KMS-11 (cell line): Measurements from ENCODE around the gene CCDC88A.

Experiments
- H2AFZ ChIP-seq: fragments of 200-600 bp; sonication (generic); 2 replicates; pipeline ENCODE4 v1.6.1; 2016; ENCODE audit warnings: antibody characterized with exemption, mixed run types, low read depth
- H3K27ac ChIP-seq: fragments of 200-600 bp; sonication (generic); 2 replicates; pipeline ENCODE4 v1.6.1; 2016; ENCODE audit warnings: mild to moderate bottlenecking, mixed run types
- H3K27me3 ChIP-seq: fragments of 200-600 bp; sonication (generic); 2 replicates; pipeline ENCODE4 v1.6.1; 2017; ENCODE audit warnings: mild to moderate bottlenecking, low read depth, mixed run types, moderate library complexity; ENCODE audit not compliant: insufficient read depth
- H3K36me3 ChIP-seq: fragments of 200-600 bp; sonication (generic); 2 replicates; pipeline ENCODE4 v1.6.1; 2017; ENCODE audit warnings: mild to moderate bottlenecking, mixed run types; ENCODE audit not compliant: insufficient read depth
- H3K4me1 ChIP-seq: fragments of 200-600 bp; sonication (generic); 2 replicates; pipeline ENCODE4 v1.6.1; 2016; ENCODE audit warnings: mild to moderate bottlenecking, low read depth, mixed run types; ENCODE audit not compliant: poor library complexity, severe bottlenecking
- H3K4me2 ChIP-seq: fragments of 200-600 bp; sonication (generic); 2 replicates; pipeline ENCODE4 v1.7.0; 2016; ENCODE audit warnings: mild to moderate bottlenecking, mixed run types
- H3K4me3 ChIP-seq: fragments of 200-600 bp; sonication (generic); IDR thresholded peaks from 2 replicates; pipeline ENCODE4 v1.6.1; 2017; ENCODE audit warnings: low read depth, low read length, mixed read lengths; ENCODE audit not compliant: insufficient read depth
- H3K79me2 ChIP-seq: fragments of 200-600 bp; sonication (generic); 2 replicates; pipeline ENCODE4 v1.6.1; 2016; ENCODE audit warnings: low read depth, mixed run types; ENCODE audit not compliant: insufficient read depth
- H3K9ac ChIP-seq: fragments of 200-600 bp; sonication (generic); 2 replicates; pipeline ENCODE4 v1.6.1; 2016; ENCODE audit warnings: mild to moderate bottlenecking, mixed run types
- H4K20me1 ChIP-seq: fragments of 200-600 bp; sonication (generic); 2 replicates; pipeline ENCODE4 v1.6.1; 2016; ENCODE audit warnings: mild to moderate bottlenecking, mixed run types; ENCODE audit not compliant: insufficient read depth
- CTCF ChIP-seq: fragments of 200-600 bp; sonication (generic); conservative IDR thresholded peaks from 2 replicates; pipeline ENCODE4 v1.6.1; 2017; ENCODE audit warnings: low read depth, mild to moderate bottlenecking, antibody characterized with exemption, low read length, moderate library complexity, mixed read lengths

The CCDC88A gene

DNA sequence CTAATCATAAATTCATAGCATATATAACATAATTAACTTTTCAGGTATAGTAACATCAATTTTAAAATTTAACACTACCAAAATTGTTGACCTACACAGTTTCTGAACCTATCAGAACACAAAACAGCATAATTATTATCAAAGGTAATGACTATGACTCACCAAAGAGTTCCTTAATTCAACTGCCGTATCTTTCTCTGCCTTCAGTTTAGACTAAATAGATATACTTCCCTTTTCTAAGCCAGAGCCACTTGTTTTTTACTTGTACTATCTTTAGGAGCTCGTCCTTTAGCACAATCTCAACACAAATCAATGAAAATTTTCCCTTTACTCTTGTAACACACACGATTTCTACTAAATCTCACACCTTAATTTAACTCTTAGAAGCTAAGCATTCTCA lies 54.4 kb downstream of the CCDC88A start:
- no peak overlapping the region for H3K4me3 ChIP-seq
- no peak overlapping the region for H3K27ac ChIP-seq
- no peak overlapping the region for H2AFZ ChIP-seq
- no peak overlapping the region for H3K9ac ChIP-seq
- no peak for TF ChIP-seq CTCF
- no peaks in the 10 kb centered on the region for H3K79me2 ChIP-seq
- H4K20me1 ChIP-seq, result no peaks in the 10 kb centered on the region
- H3K27me3 ChIP-seq, result no peaks in the 10 kb centered on the region
- H3K36me3 ChIP-seq, result no peaks in the 10 kb centered on the region
- no peak overlapping the region for H3K4me2 ChIP-seq
- H3K4me1 ChIP-seq, result peaks cover 20% of the 10 kb centered on the region

DNA sequence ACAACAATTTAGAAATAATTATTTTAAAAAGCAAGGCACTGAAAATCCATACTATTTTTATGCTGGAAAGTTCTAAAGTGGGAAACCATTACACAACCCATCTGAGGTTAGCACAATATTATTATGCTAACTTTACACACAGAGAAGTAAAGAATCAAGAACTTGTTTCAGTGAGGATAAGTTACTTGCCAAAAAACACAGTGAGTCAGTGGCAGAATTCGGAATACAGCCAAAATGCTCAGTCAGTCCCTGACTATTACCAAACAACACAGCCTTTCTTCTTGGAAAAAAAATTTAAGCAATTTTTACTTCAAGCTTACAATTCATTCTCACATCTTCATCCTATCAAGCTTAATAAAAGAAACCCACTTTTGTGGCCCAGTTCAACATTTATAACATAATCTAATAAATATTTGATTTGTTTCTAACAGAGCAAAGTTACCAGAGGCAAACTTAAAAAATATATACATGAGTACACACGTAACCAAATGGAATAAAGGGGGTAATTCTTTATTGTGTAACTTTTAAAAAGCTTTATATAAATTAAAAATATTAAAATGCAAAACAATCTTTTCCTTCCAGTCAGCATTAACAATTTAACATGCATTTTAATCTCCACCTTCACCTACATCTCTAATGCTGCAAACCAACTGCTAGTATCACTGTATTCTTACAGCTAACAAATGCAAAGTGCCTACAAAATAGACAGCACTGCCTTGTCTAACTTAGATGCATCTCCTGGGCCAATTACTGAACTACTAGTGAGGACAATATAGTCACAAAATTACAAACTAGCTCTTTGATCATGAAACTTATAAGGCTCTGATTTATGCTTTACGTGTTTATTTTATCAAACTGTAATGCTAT lies 55.2 kb downstream of the CCDC88A start:
- no peaks in the 10 kb centered on the region for H3K79me2 ChIP-seq
- no peaks in the 10 kb centered on the region for H4K20me1 ChIP-seq
- TF ChIP-seq CTCF, result no peak
- no peak overlapping the region for H3K4me2 ChIP-seq
- H3K9ac ChIP-seq, result no peak overlapping the region
- H3K27ac ChIP-seq, result no peak overlapping the region
- peaks cover 20% of the 10 kb centered on the region for H3K4me1 ChIP-seq
- H3K36me3 ChIP-seq, result no peaks in the 10 kb centered on the region
- H3K27me3 ChIP-seq, result no peaks in the 10 kb centered on the region
- no peak overlapping the region for H3K4me3 ChIP-seq
- H2AFZ ChIP-seq, result no peak overlapping the region

DNA sequence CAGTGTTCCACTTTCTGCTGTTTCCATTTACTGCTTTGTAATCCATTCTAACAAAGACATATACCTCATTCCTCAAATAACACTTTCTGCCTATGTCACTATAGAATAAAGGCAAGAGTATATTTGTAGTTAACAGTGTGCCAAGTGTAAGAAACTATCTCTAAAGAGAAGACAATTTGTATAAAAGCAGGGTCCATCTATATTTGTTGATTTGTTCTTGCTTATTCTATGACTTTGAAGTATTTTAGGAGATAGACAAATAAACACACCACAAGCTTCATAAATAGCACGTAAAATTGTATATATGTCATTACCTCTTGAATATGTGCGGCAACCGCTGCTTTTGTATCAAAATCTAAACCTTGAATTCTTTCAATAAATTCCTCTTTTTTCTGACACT lies 56.0 kb downstream of the CCDC88A start:
- Histone ChIP-seq H4K20me1 (no peaks in the 10 kb centered on the region), H3K27ac (no peak overlapping the region), H3K36me3 (no peaks in the 10 kb centered on the region), H3K4me1 (peaks cover 20% of the 10 kb centered on the region), H3K79me2 (no peaks in the 10 kb centered on the region), H3K4me3 (no peak overlapping the region), H2AFZ (no peak overlapping the region), H3K9ac (no peak overlapping the region), H3K4me2 (no peak overlapping the region), H3K27me3 (no peaks in the 10 kb centered on the region)
- no peak for TF ChIP-seq CTCF

DNA sequence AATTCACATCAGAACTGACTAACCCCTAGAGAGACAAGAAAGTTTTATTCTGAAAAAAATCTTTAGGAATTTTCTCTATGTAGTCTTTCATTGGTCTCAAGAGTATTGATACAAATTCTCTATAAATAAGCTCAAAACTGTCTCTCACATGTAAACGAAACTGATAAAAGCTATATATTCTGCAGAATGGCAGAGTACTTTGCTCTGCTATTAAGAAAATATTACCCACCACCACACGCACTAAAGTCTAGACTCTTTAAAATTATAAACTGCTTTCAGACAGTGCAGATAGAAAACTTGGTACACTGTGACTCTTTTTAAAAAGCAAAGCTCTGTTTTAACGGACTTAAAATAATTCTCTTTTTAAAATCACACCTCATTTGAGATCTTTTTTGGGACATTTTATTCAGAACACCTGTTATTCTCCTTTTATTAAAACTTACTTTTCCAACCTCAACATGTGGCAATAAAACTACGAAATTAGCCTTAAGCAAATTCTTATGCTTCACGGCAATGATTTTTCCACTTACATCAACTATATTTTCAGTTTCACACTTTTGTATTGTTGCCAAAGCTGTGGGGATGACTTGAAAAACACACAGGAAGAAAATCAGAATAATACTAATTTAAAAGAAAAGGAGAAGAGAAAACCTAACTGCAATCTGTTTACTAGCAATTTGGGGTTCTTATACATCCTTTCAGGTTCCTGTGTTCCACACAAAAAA lies 58.0 kb downstream of the CCDC88A start:
- Histone ChIP-seq H2AFZ (no peak overlapping the region), H3K36me3 (no peaks in the 10 kb centered on the region), H3K4me1 (peaks cover 20% of the 10 kb centered on the region), H4K20me1 (no peaks in the 10 kb centered on the region), H3K4me2 (peak overlapping the region; percentile 20), H3K4me3 (no peak overlapping the region), H3K27me3 (no peaks in the 10 kb centered on the region), H3K9ac (peak overlapping the region; percentile 10; the same call in 1 of the 2 replicates), H3K79me2 (no peaks in the 10 kb centered on the region), H3K27ac (peak overlapping the region; percentile 31)
- no peak for TF ChIP-seq CTCF
